GM18511 (cell line): ENCODE data around the gene OLFM1.
"Not testable (repeated sequence)": the region's sequence is repeated elsewhere in the genome, so short reads cannot be mapped to it uniquely, and the experiment has no call there.

Experiments
- ATAC-seq: cut with Tn5 transposase; IDR thresholded peaks from one replicate; pipeline ENCODE4 v1.9.1; 2021; ENCODE audit warnings: mild to moderate bottlenecking, moderate library complexity; ENCODE audit not compliant: unreplicated experiment

The OLFM1 gene

GRCh38 chr9:135104761-135105160 lies 17.3 kb downstream of the OLFM1 start:
- no peak for ATAC-seq

GRCh38 chr9:135105211-135105745 lies 17.8 kb downstream of the OLFM1 start:
- no peak for ATAC-seq

- no peak for ATAC-seq
These were observed 18.5 kb downstream of the OLFM1 start for GRCh38 chr9:135105938-135106491.

- no peak for ATAC-seq
These were observed 19.2 kb downstream of the OLFM1 start for GRCh38 chr9:135106551-135107270.

GRCh38 chr9:135107581-135108235 lies 20.2 kb downstream of the OLFM1 start:
- ATAC-seq: no peak

- ATAC-seq: no peak
These were observed 21.5 kb downstream of the OLFM1 start for GRCh38 chr9:135108831-135109510.

- ATAC-seq: no peak
These were observed 22.2 kb downstream of the OLFM1 start for GRCh38 chr9:135109650-135110049.

GRCh38 chr9:135110416-135110815 lies 22.9 kb downstream of the OLFM1 start:
- no peak for ATAC-seq

GRCh38 chr9:135111600-135111999 lies 24.1 kb downstream of the OLFM1 start:
- not testable (repeated sequence) for ATAC-seq

GRCh38 chr9:135116371-135116770 lies 28.9 kb downstream of the OLFM1 start:
- no peak for ATAC-seq

GRCh38 chr9:135116881-135117280 lies 29.4 kb downstream of the OLFM1 start:
- no peak for ATAC-seq

- no peak for ATAC-seq
These were observed 29.8 kb downstream of the OLFM1 start for GRCh38 chr9:135117281-135117680.

- ATAC-seq: no peak
These were observed 32.1 kb downstream of the OLFM1 start for GRCh38 chr9:135119496-135120064.

- ATAC-seq: no peak
These were observed 32.8 kb downstream of the OLFM1 start for GRCh38 chr9:135120249-135120648.

GRCh38 chr9:135122316-135122715 lies 34.8 kb downstream of the OLFM1 start:
- no peak for ATAC-seq

GRCh38 chr9:135123126-135123772 lies 35.8 kb downstream of the OLFM1 start:
- ATAC-seq: no peak

GRCh38 chr9:135123773-135124134 lies 36.3 kb downstream of the OLFM1 start:
- no peak for ATAC-seq

GRCh38 chr9:135126451-135127187 lies 39.2 kb downstream of the OLFM1 start:
- no peak for ATAC-seq

- no peak for ATAC-seq
These were observed 40.5 kb downstream of the OLFM1 start for GRCh38 chr9:135127718-135128670.
